GM12891 (cell line): ENCODE measurements around the gene APLP2.
"Not testable (repeated sequence)": the region's sequence is repeated elsewhere in the genome, so short reads cannot be mapped to it uniquely, and the experiment has no call there.

Experiments
- DNase-seq: peaks from one replicate; pipeline ENCODE4 v3.0.0; 2011; ENCODE audit warnings: low spot score; ENCODE audit not compliant: insufficient read length
- FAIRE-seq: peaks from 2 replicates; lab custom pipeline; 2011; peaks lifted over from hg19 to GRCh38; lab: Jason Lieb, UNC
- PAX5 ChIP-seq: IDR thresholded peaks from 2 replicates; pipeline ENCODE4 v1.6.1; 2011; ENCODE audit warnings: low read length, moderate library complexity, mild to moderate bottlenecking; ENCODE audit not compliant: insufficient read depth, severe bottlenecking
- POLR2A ChIP-seq: IDR thresholded peaks from 2 replicates; pipeline ENCODE4 v1.6.1; 2011; ENCODE audit warnings: low read depth, low read length, control low read depth
- POLR2AphosphoS5 ChIP-seq: IDR thresholded peaks from 2 replicates; pipeline ENCODE4 v1.6.1; 2011; ENCODE audit warnings: low read depth, low read length, control low read depth
- POU2F2 ChIP-seq: IDR thresholded peaks from 2 replicates; pipeline ENCODE4 v1.6.1; 2011; ENCODE audit warnings: low read depth, mild to moderate bottlenecking, control low read depth, low read length, moderate library complexity
- SPI1 ChIP-seq: IDR thresholded peaks from 2 replicates; pipeline ENCODE4 v1.6.1; 2011; ENCODE audit warnings: low read depth, low read length, control low read depth
- TAF1 ChIP-seq: IDR thresholded peaks from 2 replicates; pipeline ENCODE4 v1.6.1; 2011; ENCODE audit warnings: low read depth, low read length, control low read depth

APLP2 gene

GRCh38 chr11:130100381-130101095 lies 30.8 kb downstream of the APLP2 start:
- DNase-seq: no peak
- FAIRE-seq: no peak
- TF ChIP-seq PAX5 (no peak), TAF1 (no peak), POU2F2 (no peak), POLR2AphosphoS5 (no peak), POLR2A (no peak), SPI1 (no peak)

- FAIRE-seq (no peak), DNase-seq (no peak)
- no peak for TF ChIP-seq POLR2AphosphoS5
Observed at GRCh38 chr11:130101661-130102060, 32.0 kb downstream of the APLP2 start.

GRCh38 chr11:130102301-130103249 lies 32.9 kb downstream of the APLP2 start:
- no peak for TF ChIP-seq POU2F2
- TF ChIP-seq POLR2AphosphoS5: no peak
- TF ChIP-seq TAF1: no peak
- no peak for TF ChIP-seq POLR2A
- TF ChIP-seq PAX5: no peak
- no peak for TF ChIP-seq SPI1
- DNase-seq: no peak
- no peak for FAIRE-seq

GRCh38 chr11:130103296-130103814 lies 33.7 kb downstream of the APLP2 start:
- no peak for DNase-seq
- TF ChIP-seq PAX5: no peak
- TF ChIP-seq SPI1: no peak
- TF ChIP-seq POU2F2: no peak
- no peak for TF ChIP-seq POLR2A
- no peak for TF ChIP-seq POLR2AphosphoS5
- TF ChIP-seq TAF1: no peak
- no peak for FAIRE-seq

- TF ChIP-seq PAX5: no peak
- no peak for TF ChIP-seq SPI1
- no peak for FAIRE-seq
- no peak for DNase-seq
Observed at GRCh38 chr11:130106381-130106780, 36.7 kb downstream of the APLP2 start.

GRCh38 chr11:130108671-130109070 lies 39.0 kb downstream of the APLP2 start:
- DNase-seq, FAIRE-seq: not testable (repeated sequence)

- DNase-seq (no peak), FAIRE-seq (no peak)
Observed at GRCh38 chr11:130109386-130109785, 39.7 kb downstream of the APLP2 start.

GRCh38 chr11:130110339-130111108 lies 40.8 kb downstream of the APLP2 start:
- no peak for FAIRE-seq
- TF ChIP-seq POLR2AphosphoS5: no peak
- TF ChIP-seq PAX5: no peak
- no peak for TF ChIP-seq POLR2A
- no peak for TF ChIP-seq SPI1
- TF ChIP-seq TAF1: no peak
- no peak for TF ChIP-seq POU2F2
- no peak for DNase-seq

More at GRCh38 chr11:130109386-130109785, 39.7 kb downstream of the APLP2 start:
- TF ChIP-seq TAF1 (no peak), PAX5 (no peak), POLR2AphosphoS5 (no peak)

- FAIRE-seq: no peak
- no peak for DNase-seq
- TF ChIP-seq POLR2AphosphoS5 (no peak), TAF1 (no peak), SPI1 (no peak), PAX5 (no peak), POU2F2 (no peak)
Observed at GRCh38 chr11:130112071-130112830, 42.6 kb downstream of the APLP2 start.
